BJ (cell line): ENCODE results near the gene VCL. TPM values are rescaled to one million over a fixed set of nuclear protein-coding genes. Genes with fewer than 3 reads are reported as not detected.
"Not testable (repeated sequence)": the region's sequence is repeated elsewhere in the genome, so short reads cannot be mapped to it uniquely, and the experiment has no call there.

Experiments
- CTCF ChIA-PET: fragments of 350-600 bp; formaldehyde crosslinking; extraction: SDS; loops from one replicate; lab custom pipeline; 2021; ENCODE audit warnings: antibody characterized with exemption, inconsistent platforms; lab: Yijun Ruan, JAX
- POLR2A ChIA-PET: fragments of 300-600 bp; sonication (Branson Sonifier 250); formaldehyde crosslinking; extraction: SDS; loops from one replicate; lab custom pipeline; 2021; ENCODE audit warnings: antibody characterized with exemption; lab: Charles Lee
- DNase-seq: peaks from one replicate; pipeline ENCODE4 v3.0.0-alpha.2; 2011; ENCODE audit warnings: low read depth
- H3K27me3 ChIP-seq: 2 replicates; pipeline ENCODE4 v1.6.0; 2011; ENCODE audit warnings: low read length; ENCODE audit not compliant: control insufficient read depth, insufficient read depth
- H3K36me3 ChIP-seq: 2 replicates; pipeline ENCODE4 v1.5.1; 2011; ENCODE audit warnings: low read length; ENCODE audit not compliant: control insufficient read depth, insufficient read depth
- H3K4me3 ChIP-seq: 2 replicates; pipeline ENCODE4 v1.5.1; 2011; ENCODE audit warnings: low read depth, mild to moderate bottlenecking, control low read depth, low read length
- CTCF ChIP-seq: IDR thresholded peaks from 2 replicates; pipeline ENCODE4 v1.5.1; 2011; ENCODE audit warnings: low read depth, mild to moderate bottlenecking, control low read depth, inconsistent platforms, low read length, moderate library complexity; ENCODE audit not compliant: insufficient read depth
- polyA plus RNA-seq: library from polyadenylated mRNA; depleted of rRNA; stranded (reverse); fragments of >200 nt; gene quantifications from 2 replicates; pipeline ENCODE4 v1.2.3, GENCODE V29; 2011

The VCL gene
- polyA plus RNA-seq, 1 experiment, result 255 TPM

DNA sequence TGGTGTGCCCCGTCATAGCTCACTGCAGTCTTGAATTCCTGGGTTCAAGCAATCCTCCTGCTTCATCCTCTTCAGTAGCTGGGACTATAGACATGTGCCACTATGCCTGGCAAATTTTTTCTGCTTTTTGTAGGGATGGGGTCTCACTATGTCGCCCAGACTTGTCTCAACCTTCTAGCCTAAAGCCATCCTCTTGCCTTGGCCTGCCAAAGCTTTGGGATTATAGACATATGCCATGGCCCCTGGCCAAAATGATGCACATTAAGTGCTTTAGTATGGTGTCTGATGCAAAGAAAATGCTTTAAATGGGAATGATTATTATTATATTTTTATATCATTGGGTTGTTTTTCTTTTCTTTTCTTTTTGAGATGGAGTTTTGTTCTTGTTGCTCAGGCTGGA lies 33.2 kb upstream of the VCL start:
- no peak overlapping the region for H3K4me3 ChIP-seq
- H3K36me3 ChIP-seq, result no peaks in the 10 kb centered on the region
- no peak for DNase-seq
- TF ChIP-seq CTCF, result no peak
- ChIA-PET POLR2A (no interaction called here), CTCF (interaction anchor here (0.9 to 5.0 kb wide), 4 partner anchors 7 to 32 kb away, joined by 3 to 27 read pairs (median 4); no protein-coding TSS in a partner anchor)
- H3K27me3 ChIP-seq, result no peaks in the 10 kb centered on the region

GRCh38 chr10:73965267-73965889 lies 32.5 kb upstream of the VCL start:
- CTCF ChIA-PET, result interaction anchor here (0.6 to 5.0 kb wide), 6 partner anchors 8 to 1227 kb away, joined by 3 to 27 read pairs (median 4); no protein-coding TSS in a partner anchor
- H3K4me3 ChIP-seq, H3K36me3 ChIP-seq: not testable (repeated sequence)

GRCh38 chr10:73965890-73966768 lies 31.8 kb upstream of the VCL start:
- no peak overlapping the region for H3K4me3 ChIP-seq
- no peaks in the 10 kb centered on the region for H3K36me3 ChIP-seq
- CTCF ChIA-PET, result interaction anchor here (0.5 to 5.0 kb wide), 9 partner anchors 9 to 1226 kb away, joined by 3 to 27 read pairs (median 4); no protein-coding TSS in a partner anchor
- POLR2A ChIA-PET, result interaction anchor here (1.0 to 1.3 kb wide), 2 partner anchors 33 to 81 kb away, joined by 3 to 4 read pairs; no protein-coding TSS in a partner anchor
- TF ChIP-seq CTCF, result no peak
- H3K27me3 ChIP-seq, result no peaks in the 10 kb centered on the region
- DNase-seq, result peak; percentile 99

More at GRCh38 chr10:73965267-73965889, 32.5 kb upstream of the VCL start:
- not testable (repeated sequence) for H3K27me3 ChIP-seq, DNase-seq
- POLR2A ChIA-PET, result interaction anchor here (1.3 kb wide), 1 partner anchor 34 kb away, joined by 4 read pairs; no protein-coding TSS in a partner anchor

DNA sequence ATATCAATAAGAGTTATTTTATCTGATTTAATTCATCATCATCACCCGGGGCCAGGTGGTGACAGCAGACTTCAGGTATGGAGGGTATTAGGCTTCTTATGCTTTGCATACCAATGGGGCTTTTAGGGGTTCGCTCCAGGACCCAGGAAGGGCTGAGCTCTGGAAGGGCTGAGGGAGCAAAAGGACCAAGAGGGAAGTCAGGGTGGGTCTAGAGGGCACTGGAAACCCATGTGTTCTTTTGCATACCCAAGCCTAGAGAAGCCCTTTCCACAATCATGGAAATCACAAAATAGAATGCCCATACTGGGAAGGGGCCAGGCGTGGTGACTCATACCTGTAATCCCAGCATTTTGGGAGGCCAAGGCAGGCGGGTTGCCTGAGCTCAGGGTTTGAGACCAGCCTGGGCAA lies 30.9 kb upstream of the VCL start:
- Histone ChIP-seq H3K36me3 (no peaks in the 10 kb centered on the region), H3K4me3 (no peak overlapping the region), H3K27me3 (no peaks in the 10 kb centered on the region)
- no peak for TF ChIP-seq CTCF
- POLR2A ChIA-PET, result no interaction called here
- no peak for DNase-seq
- CTCF ChIA-PET, result interaction anchor here (0.6 to 5.0 kb wide), 5 partner anchors 9 to 83 kb away, joined by 3 to 27 read pairs (median 5); no protein-coding TSS in a partner anchor

DNA sequence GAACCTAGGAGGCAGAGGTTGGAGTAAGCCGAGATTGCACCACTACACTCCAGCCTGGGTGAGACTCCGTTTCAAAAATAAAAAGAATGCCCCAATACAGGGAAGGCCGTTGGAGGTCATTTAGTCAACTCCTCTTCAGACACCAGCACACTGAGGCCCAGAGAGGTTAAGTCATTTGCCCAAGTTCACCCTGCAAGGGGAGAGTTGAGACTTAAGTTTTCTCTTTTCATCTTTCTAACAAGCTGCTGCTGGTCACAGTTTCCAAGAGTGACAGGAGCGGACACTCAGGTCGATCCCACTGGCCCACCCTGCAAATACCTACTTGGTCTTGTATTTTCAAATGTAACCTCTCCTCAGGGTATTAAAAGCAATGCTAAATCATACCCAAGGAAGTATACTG lies 30.4 kb upstream of the VCL start:
- ChIA-PET POLR2A (no interaction called here), CTCF (interaction anchor here (1.3 to 5.0 kb wide), 4 partner anchors 10 to 81 kb away, joined by 3 to 27 read pairs (median 5); no protein-coding TSS in a partner anchor)
- no peak for TF ChIP-seq CTCF
- Histone ChIP-seq H3K27me3 (no peaks in the 10 kb centered on the region), H3K4me3 (no peak overlapping the region), H3K36me3 (no peaks in the 10 kb centered on the region)
- no peak for DNase-seq
